Stimulated activated CD8-positive, alpha-beta memory T cell treated with anti-CD3 and anti-CD28 coated beads, Interleukin-15, amount 100 ng/mL, for 48 hours (primary cell): ENCODE results near the gene ATP13A2.

Experiments
- DNase-seq, 2 donors: peaks; one replicate each; pipeline ENCODE4 v3.0.0-alpha.2; 2020; ENCODE audit warnings: low read depth in 2 of 2

ATP13A2 gene

DNA sequence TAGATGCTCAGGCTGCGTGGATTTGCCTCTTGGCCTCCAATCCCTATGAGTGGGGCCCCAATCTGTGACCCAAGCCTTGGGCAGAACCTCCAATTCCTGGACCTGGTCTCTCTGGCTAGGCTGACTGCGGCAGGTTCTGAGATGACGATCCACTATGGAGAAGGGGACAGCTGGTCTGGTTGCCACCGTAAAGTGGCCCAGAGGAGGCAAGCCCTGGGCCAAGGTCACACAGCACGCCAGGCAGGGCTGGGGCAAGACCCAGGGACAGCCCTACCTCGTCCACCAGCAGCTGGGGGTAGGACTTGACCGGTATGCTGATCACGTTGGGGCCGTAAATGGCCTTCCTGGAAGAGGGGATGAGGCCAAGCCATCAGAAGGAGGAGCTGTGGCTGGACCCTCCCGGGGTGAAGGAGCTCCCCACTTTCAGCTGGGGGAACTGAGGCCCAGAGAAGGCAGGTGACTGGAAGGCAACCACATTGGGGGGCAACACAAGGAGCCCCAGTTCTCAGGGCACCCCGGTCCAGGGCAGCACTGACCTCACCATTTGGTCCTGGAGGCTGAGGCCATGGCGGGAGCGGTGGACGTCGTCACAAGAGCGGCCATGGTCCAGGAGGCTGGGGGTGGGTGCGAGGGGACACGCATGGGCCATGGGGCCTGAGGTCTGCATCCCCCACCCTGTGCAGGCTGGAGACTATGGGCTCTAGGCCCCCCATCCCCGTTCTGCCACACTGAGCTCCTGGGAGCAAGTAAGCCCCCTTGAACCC lies 9.8 kb downstream of the ATP13A2 start:
- DNase-seq, result no peak

- DNase-seq, result no peak
Measured at GRCh38 chr1:16999863-17000262, 11.9 kb downstream of the ATP13A2 start.

- no peak for DNase-seq
Measured at GRCh38 chr1:16998589-16998988, 13.1 kb downstream of the ATP13A2 start.

DNA sequence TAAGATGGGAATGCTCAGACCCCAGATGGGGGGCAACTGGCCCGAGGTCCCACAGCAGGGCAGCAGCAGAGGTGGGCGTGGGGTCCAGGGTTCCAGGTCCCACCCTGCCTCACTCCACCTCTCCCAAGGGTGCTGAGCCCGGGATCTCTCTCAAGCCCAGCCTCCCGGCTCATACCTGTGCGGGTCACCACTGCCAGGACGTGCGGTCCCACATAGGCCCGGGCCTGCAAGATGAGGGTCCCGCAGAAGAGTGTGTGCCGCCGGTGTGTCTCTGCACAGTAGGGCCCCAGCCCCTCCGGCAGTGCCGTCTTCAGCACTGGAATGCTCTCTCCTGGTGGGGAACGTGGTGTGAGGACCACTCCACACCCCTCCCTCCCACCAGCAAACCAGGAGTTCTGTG lies 14.9 kb downstream of the ATP13A2 start:
- no peak for DNase-seq

DNA sequence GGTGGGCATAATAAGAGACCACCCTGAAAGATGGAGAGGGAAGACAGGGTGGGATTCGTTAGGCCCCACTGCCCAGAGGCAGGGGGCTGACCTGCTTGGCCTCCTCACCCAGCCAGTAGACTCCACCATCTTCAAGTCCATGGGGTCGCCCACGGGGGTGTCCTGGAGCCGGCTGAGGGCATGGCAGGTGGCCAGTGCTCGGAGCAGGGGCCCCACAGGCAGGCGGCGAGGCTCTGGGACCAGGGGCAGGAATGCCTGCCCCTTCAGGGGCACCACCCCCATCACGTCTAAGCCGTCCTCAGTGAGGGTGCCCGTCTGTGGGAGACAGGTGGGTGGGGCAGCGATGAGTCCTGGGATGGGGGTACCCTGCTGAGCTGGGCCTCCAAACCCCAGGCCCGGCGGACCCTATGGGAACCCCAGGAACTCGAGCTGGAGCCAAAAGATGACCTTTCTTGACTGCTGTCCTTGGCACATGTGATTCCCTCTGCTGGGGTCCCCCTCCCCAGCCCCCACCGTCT lies 18.1 kb downstream of the ATP13A2 start:
- no peak for DNase-seq

GRCh38 chr1:16992675-16993074 lies 19.1 kb downstream of the ATP13A2 start:
- no peak for DNase-seq

DNA sequence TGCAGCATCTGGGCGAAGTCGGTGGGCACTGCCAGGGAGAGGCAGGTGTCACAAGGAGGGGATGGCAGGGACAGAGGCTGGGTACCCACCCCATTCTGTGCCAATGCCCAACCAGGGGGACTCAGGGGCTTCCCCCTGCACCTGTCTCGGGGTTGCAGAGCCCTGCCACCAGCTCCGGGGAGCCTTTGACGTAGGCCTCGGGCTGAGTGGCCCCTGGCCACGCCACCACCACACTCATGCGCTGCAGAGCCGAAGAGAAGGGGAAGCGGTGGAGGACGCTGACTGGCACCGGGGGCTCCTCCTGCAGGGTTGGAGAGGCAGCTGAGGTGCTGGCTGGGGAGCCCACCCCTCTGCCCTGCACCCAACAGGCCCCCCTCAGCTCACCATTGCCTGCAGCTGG lies 19.6 kb downstream of the ATP13A2 start:
- DNase-seq, result no peak

DNA sequence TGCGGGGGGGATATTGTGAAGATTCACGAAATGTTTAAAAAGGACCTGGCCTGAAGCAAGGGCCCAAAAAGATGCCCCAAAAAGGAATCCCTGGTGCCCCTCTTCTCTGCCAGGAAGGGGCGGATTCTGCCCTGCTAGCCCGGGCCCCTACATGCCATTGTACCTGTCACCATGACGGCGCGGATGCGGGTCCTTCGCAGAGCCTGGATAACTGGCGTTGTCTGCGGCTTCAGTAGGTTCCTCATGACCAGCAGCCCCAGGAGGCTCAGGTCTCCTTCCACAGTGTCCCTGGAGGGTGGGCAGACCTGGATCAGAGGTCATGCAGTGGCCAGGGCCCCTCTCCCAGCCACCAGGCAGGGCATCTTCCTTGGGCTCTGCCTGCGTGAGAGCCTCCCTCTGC lies 20.2 kb downstream of the ATP13A2 start:
- DNase-seq, result no peak

DNA sequence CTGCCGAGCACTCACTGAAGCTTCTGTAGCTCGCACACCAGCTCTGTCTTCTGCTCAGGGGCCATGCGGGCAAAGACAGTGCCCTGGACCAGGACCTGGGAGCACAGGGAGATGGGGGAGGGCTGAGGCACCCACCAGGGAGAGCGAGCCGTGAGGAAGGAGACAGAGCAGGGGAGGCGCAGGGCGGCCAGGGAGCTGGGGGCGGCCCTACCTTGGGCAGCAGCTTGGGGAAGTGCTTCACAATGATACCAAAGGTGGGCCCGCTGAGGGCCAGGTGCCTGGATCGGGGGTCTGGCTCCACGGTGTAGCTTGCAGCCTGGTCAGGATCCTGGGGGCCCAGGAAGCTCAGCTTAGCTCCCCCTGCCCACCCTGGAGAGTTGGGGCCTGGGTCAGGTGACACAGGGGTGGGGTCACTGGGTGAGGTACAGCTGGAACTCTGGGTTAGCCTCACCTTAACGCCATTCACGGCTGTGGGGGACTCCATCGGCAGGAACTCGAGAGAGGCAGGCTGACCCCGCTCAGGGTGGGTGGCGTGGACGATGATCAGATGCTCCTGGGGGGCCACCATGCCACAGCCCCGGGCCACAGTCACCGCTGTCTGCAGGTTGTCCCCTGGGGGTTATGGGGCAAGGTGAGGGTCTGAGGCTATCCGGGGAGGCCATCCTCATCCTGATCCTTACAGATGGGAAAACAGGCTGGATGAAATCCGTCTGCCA lies 21.9 kb downstream of the ATP13A2 start:
- DNase-seq, result no peak

DNA sequence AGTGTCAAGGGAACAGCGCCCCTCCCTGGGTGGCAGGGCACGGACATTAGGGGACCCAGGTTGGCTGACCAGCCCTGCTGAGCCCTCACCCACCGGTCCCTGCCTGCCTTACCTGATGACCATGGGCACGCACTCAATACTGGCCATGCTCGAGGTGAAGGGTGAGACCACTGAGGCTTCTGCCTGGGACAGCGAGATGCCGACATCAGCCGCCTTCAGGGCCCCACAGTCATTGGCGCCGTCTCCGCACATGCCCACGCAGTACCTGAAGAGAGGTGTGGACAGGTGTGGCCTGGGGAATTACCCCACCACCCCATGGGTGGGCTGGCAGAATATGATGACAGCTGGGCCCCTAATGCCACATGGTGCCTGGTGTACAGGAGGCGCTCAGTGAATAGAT lies 23.5 kb downstream of the ATP13A2 start:
- DNase-seq, result no peak

GRCh38 chr1:16986962-16987361 lies 24.8 kb downstream of the ATP13A2 start:
- DNase-seq, result no peak

- DNase-seq, result no peak
Measured at GRCh38 chr1:16986560-16986959, 25.2 kb downstream of the ATP13A2 start.

GRCh38 chr1:16986113-16986512 lies 25.6 kb downstream of the ATP13A2 start:
- no peak for DNase-seq

DNA sequence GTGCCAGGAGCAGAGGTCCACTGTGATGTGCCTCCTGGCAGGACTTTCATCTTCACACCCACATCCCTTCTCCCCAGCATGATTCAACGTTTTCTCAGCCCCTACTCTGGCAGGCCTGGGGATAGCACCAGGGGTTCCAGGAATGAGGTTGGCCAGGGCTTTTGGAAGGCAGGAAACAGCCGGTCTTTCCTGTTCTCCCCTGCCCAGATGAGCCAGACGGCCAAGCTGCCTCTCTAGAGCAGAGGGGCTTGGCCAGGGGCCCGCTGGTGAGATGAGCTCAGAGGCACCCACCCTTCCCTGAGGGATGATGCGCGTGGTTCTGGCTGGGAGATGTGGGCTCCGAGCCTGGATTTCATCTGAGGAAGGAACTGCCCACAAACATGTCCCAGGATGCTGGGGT lies 27.0 kb downstream of the ATP13A2 start:
- DNase-seq, result no peak

GRCh38 chr1:16983649-16984048 lies 28.1 kb downstream of the ATP13A2 start:
- DNase-seq, result no peak

- DNase-seq, result no peak
Measured at GRCh38 chr1:16982902-16983301, 28.8 kb downstream of the ATP13A2 start.

DNA sequence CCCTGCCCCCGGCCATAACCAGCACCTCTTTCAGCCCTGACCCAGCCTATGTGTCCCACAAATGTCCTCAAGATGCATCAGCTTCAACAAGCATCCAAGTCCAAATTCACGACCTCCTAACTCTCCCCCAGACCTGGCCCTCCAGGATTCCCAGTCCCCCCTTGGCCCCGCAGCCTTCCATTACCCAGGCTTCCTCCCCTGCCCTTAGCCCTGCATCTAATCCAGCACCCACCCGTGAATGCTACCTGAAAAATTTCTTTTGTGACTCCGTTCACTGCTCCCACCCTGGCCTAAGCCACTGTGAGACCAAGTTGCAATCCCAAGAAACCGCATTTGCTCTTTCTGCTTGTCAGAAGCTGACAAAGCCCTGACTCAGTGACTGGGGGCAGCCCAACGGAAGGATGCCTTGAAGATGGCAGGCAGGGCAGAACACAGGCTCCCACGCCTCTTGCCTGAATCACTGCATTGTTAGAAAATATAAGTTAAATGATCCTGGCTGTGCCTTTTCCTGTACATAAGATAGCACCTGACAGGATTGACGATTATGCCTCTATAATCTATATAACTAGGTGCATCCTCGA lies 30.4 kb downstream of the ATP13A2 start:
- no peak for DNase-seq

DNA sequence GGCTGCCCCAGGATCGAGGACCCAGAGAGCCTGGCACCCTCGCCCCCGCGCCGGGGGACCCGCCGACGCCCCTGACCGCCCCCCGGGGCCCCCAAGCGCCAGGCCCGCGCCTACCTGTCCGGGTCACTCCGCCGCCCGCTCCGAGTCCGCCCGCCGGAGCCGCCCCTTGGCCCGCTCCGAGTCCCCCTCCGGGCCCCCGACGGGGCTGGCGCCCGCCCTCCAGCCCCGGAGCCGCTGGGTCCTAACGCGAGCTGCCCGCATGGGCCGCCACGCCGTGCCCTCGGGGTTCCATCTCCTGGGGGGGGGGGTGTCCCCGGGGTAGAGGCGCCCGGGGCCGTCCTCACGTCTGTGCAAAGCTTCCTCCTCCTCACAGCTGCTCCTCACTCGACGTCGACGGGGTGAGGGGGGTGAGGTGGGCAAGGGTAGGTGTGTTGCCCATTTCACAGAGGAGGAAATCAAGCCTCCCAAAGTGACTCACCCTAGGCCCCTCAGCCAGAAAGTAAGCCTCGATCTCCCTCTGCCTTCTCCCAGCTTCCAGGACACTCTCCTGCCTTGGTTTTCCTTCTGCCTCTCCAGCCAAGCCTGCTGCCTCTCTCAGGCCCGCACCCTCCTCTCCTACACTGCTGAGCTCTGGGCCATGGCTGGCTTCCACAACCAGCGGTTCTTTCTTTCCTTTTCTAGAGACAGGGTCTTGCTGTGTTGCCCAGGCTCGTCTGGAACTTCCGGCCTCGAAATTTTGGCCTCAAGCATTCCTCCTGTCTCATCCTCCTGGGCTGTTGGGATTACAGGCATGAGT lies 31.1 kb downstream of the ATP13A2 start, which contains the start of gene MFAP2:
Gene MFAP2 (minus strand): TSS at position 148 of the 796 bp plus-strand sequence. CDS start 2,347 bp downstream, outside the sequence.
- no peak for DNase-seq

DNA sequence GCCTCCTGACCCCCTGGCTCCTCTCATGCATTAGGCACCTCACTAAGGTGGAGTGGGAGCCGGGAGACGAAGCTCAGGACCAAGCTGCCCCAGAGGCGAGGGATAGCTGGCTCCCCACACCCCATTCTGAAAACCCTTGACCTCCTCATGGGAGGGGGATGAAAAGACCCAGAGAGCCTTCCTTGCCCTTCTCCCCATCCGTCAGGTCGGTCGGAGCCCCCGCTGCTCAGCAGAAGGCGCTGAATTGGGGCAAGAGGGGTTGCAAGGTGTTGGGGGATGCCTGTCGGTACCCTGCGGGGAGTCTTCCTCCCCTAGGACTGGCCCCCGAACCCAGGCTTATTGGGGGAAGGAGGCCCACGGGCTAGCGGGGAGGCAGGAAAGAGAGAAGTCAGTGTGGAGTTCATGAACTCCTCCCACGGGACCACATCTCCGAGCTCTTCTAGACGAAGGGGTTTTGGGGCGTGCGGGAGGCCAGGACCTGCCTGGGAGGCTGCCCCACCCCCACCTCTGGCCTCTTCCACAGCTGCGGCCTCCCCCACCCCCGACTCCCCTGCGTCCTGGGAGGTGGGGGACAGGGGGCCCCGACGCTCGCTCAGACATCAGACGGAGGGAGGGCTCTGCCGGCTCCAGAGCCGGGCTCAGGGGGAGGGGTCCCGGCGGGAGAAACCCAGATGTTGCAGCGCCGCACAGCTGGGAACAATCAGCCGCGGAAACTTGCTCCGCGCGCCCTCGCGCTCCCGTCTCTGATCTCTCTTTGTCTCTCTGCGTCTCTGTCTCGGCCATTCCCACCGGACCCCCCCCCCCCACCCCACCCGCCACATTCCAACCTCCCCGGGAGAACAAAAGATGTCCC lies 32.0 kb downstream of the ATP13A2 start:
- no peak for DNase-seq

DNA sequence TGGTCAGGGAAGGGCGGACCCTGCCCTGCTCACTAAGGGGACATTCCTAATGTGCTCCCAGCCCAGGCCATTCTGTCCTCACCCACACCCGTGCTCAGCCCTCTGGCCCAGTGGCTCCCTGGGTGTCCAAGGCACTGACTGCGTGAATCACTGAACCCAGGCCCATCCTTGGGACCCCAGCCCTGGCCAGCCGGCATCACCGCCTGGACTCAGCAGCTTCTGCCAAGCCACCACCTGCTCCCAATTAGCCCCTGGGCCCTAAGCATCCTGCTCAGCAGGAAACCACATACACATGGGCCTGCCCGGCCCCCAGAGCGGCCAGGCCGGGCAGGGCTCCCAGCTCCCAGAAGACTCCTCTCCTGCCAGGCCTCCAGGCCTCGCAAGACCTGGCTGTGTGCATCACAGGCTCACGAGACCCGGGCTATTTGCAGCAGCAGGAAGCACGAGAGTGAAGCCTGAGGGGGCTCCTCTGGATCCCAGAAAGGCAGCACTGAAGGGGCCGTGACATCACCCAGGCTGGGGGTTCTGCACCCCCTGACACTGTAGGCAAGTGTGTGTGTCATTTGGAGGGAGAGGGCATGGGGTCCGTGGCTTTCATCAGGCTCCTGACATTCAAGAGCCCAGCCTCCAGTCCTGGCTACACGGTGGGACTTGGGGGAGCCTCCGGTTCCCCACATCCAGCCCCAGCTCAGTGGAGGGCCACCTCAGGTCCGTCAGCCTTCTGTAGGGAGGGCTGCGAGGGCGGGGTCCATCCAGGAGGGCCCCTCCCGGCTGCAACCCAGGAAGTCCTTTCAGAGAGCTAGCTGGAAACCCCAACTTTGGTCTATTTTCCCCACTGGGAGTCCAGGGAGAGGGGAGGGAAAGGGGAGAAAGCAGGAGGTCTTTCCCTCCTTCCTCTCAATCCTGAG lies 32.9 kb downstream of the ATP13A2 start:
- no peak for DNase-seq
